IPS DF 4.7 (cell line): ENCODE results near the gene DAZAP1.
"Not testable (repeated sequence)": the region's sequence is repeated elsewhere in the genome, so short reads cannot be mapped to it uniquely, and the experiment has no call there.

Source experiments
- DNase-seq: peaks from one replicate; pipeline ENCODE4 v3.0.0-alpha.2; 2013; ENCODE audit warnings: low spot score; ENCODE audit errors: extremely low read depth

DAZAP1 gene

GRCh38 chr19:1410136-1410786 lies 2.9 kb downstream of the DAZAP1 start:
- no peak for DNase-seq

DNA sequence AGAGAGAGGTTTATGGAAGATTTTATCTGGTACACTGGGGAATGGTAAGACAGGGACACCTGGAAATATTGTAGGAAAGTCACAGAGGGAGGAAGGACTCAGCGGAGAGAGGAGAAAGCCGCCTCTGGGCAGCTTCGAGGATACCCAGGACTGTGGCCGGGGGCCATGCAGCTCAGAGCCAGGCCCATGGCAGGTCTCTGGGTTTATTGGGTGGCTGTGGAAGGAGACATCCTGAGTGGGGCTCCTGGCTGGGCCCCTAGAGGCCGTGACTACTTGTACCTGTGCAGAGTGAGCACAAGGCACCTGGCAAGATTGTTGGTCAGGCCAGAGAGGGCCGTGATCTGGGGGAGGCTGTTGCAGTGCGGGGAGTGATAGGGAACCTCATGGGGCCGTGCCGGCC lies 3.4 kb downstream of the DAZAP1 start:
- no peak for DNase-seq

GRCh38 chr19:1411255-1412191 lies 4.1 kb downstream of the DAZAP1 start:
- DNase-seq, result no peak

GRCh38 chr19:1412323-1412923 lies 5.0 kb downstream of the DAZAP1 start:
- DNase-seq, result no peak

- DNase-seq, result no peak
These were observed 5.8 kb downstream of the DAZAP1 start for GRCh38 chr19:1412995-1413800.

DNA sequence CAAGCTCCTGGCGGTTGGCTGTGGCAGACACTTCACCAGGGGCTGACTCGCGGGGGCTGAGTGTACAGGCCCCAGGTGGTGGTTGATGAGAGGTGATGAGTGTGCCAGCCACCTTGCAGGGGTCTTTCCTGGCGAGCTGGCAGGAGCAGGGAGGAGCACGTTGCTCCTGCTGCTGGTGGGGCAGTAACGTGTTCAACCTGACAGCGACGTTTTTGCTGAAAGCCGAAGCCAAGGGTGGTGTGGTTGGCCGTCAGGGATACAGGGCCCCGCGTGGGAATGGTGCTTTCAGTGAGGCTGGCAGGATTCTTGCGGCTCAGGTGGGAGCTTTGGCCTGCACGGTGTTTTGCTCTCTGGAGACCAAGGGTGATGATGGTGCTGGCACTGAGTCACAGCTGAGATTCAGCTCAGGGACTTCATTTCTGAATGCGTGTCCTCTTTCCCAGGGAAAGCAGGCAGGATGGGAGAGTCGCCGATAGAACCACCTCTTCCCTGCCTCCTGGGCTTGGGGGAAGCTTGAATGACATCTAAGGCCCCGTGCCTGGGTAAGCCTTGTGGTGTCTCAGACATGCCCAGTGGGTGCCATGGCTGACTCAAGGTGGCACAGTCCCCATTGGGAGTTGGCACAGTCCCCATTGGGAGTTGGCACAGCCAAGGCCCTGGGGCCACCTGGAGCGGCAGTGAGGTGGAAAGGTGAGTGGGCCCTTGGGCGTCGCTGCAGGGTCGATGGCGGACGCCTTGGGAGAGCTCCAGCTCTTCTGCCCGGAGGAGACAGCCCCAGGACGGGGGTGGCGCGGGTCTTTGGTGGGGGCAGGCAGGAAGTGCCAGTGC lies 8.8 kb downstream of the DAZAP1 start:
- DNase-seq, result no peak

DNA sequence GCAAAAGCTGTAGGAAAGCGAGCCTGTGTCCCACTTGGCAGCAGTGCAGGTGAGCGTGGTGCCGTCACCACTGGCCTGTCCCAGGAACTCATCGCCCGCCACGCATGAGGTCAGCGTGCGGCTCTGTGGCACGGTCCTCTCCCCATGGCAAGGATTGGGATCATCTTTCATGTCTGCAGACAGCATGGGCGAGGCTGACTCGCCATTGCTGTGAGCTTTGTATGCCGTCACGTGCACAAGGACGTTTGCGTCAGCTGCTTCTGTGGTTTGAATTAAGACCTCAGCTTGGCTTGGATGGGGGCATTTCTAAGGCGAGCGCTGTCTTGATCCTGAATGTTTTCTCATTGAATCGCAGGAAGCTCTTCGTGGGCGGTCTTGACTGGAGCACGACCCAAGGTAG lies 9.8 kb downstream of the DAZAP1 start:
- DNase-seq, result no peak

GRCh38 chr19:1417681-1418495 lies 10.5 kb downstream of the DAZAP1 start:
- DNase-seq, result no peak

DNA sequence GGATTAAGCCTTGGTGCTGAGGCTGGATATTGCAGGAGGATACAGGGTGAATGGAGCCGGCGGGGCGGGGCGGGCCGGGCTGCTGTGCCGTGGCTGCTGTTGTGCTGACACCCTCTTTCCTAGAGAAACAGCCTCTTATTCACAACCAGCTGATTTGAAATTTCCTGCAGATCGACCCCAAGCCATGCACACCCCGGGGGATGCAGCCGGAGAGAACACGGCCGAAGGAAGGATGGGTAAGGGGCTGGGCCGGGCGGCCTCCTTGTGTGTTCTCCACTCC lies 11.1 kb downstream of the DAZAP1 start:
- no peak for DNase-seq

DNA sequence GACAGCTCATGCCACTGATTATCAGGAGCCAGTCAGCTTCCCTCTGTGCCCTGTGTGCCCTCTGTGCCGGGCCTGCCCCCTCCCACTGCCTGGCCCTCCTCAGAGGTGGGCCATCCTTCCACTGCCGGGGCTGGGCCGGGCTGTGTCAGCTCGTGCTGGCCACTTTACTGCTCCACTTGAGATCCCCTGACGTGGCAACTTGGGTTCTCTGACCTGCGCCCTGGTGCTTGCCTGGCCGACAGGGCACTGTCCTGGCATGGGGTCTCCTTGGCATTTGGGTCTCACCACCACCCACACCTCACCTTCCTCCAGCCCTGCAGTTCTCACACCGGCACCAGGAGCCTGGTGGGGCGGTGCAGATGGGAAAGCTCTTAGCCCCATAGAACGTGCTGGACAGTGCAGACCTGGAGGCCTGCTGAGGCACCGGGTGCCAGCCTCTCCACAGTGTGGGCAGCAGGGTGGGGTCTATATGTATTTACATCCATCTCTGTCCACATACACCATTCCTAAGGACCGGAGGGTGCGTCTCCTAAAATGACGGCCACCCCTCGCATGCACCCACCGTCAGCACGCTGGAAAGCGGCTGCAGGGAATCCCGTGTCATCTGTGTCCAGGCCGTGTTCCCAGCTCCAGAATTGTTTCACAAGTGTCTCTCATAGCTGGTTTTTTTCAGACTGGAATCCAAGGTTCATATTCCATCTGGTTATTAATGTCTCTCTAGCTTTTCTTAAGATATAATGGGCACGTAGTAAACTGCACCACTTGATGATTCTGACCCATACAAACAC lies 11.8 kb downstream of the DAZAP1 start:
- no peak for DNase-seq

DNA sequence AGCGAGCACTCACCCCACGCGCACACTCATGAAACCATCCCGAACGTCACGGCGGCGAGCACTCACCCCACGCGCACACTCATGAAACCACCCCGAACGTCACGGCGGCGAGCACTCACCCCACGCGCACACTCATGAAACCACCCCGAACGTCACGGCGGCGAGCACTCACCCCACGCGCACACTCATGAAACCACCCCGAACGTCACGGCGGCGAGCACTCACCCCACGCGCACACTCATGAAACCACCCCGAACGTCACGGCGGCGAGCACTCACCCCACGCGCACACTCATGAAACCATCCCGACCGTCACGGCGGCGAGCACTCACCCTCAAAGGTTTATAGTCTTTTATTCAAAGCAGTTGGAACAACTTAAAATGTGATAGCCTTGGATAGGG lies 12.7 kb downstream of the DAZAP1 start:
- DNase-seq, result not testable (repeated sequence)

GRCh38 chr19:1420590-1420989 lies 13.2 kb downstream of the DAZAP1 start:
- no peak for DNase-seq

DNA sequence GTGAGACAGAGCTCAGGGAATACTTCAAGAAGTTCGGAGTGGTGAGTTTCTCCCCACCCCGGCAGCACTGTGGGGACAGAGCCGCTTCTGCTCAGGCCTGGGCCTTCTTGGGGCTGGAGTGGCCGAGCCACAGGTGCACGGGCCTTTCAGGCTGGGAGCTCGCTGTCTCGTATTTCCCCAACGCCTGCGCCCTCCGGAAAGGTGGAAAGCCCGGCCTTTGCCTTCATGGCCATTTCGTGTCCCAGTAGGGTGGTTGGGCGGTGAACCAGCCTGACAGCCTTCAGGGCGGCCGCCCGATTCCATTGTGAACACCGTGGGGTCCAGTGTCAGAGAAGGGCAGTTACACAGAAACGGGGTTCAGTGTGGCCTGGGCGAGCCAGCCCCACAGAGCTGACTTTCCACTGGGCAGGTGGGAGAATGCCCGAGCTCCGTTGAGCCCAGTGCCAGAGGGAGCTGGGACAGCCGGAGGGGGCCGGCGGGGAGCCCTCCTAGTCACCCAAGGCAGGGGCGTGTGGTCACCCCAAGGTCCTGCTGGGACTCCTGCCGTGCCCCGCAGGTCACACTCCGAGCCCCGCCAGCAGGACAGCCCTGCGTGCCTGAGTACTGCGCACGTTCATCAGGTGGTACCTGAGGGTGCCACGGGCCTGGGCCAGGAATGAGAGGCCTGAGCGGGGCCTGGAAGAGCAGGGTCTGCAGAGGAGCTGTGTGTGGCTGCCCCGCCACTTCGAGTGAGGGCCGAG lies 14.0 kb downstream of the DAZAP1 start:
- no peak for DNase-seq

GRCh38 chr19:1421958-1422305 lies 14.5 kb downstream of the DAZAP1 start:
- DNase-seq, result no peak

GRCh38 chr19:1422360-1422759 lies 15.0 kb downstream of the DAZAP1 start:
- no peak for DNase-seq

DNA sequence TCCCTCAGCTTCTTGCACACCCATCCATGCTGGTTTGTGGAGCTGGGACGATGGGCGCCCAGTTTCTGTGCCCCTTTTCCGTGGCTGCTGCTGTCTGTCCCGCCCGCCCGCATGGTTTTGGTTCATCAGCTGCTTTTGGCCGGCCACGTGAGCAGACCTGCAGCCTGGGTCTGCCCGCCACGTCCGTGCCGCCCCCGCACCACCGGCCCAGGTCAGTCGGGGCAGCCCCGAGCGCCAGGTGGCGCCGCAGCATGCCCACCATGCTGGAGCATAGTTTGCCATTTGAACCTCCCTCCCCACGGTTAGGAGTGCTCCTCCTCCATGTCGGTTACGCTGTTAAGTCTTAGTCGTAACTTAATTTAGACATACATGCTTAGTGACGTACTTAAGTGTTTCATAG lies 15.6 kb downstream of the DAZAP1 start:
- DNase-seq, result no peak

DNA sequence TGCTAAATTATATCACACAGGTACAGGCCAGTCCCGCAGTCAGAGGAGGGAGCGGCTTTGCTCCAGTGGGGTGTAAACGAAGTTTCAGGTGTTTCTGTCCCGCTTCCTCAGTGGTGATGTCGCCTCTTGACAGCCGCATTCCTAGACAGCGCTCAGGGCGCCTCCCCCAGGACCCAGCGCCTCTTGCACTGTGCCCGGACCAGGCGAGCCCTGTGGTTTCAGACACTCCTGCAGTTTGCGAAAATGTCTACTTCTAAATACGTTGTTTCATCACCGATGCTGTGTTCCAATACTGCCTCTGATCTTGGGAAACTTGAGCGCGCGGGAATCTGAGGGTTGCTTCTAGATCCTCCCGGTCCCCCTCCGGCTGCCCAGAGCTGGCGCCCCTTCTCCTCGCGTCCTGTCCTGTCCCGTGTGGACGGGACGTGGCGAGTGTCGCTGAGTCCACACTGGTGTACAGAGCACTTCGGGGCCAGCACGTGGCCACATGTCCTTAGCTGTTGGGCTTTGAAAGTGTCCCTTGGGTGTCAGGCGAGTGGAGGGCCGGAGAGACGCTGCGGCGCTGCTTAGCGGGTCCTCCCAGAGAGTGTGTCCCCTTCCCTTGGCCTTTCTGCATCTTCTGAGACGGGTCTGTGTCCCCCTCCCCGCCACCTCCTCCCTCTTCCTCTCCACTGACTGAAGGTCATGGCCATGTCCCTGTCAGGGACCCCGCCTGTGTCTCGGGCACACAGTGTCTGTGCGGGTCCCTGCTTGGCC lies 16.2 kb downstream of the DAZAP1 start:
- DNase-seq, result no peak
